Lung microvascular endothelial cell (primary cell): ENCODE measurements around the gene RNF112. TPM values are rescaled to one million over a fixed set of nuclear protein-coding genes. Genes with fewer than 3 reads are reported as not detected.
"Not testable (repeated sequence)": the region's sequence is repeated elsewhere in the genome, so short reads cannot be mapped to it uniquely, and the experiment has no call there.

Experiments
- DNase-seq, 2 donors: peaks; one replicate each; pipeline versions ENCODE4 v3.0.0 to v3.0.0-alpha.2; 2010; ENCODE audit warnings: low read depth in 2 of 2
- total RNA-seq: library from RNA; depleted of rRNA; stranded (reverse); fragments of >200 nt; gene quantifications from 2 replicates; pipeline ENCODE4 v1.2.1, GENCODE V29; 2014

The RNF112 gene
- total RNA-seq, 1 donor from 2014 or later = 0.20 TPM

DNA sequence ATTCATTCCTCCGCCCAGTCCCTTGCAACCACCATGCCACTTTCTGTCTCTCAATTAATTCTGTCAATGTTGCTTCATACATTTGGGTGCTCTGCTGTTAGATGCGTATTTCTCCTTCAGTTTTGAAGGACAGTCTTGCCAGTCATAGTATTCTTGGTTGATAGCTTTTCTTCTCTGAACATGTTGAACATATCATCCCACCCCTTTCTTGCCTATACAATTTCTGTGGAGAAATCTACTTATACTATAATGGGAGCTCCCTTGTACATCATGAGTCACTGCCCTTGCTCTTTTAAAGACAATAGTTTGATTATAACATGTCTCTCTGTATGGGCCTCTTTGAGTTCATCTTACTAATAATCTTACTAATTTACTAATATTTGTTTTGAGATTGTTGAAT is 34.1 kb downstream of the RNF112 start:
- DNase-seq = no peak

DNA sequence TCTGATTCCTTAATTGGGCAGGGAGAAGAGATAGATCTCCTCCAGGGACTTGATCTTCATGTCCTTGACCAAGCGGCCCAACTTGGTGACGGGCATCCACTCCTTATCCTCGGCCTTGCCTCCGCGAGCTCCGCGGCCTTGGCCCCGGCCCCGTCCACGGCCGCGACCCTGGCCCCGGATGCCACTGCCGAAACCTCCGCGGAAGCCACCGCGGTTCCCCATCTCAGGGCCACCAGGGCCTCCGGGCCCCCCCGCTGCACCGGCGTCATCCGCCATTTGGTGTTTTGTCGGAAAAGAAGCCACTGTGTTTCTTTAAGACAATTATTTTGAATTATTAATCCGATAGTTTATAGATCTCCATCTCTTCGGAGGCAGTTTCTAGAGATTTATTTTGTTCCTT is 35.5 kb downstream of the RNF112 start:
- DNase-seq = not testable (repeated sequence)

DNA sequence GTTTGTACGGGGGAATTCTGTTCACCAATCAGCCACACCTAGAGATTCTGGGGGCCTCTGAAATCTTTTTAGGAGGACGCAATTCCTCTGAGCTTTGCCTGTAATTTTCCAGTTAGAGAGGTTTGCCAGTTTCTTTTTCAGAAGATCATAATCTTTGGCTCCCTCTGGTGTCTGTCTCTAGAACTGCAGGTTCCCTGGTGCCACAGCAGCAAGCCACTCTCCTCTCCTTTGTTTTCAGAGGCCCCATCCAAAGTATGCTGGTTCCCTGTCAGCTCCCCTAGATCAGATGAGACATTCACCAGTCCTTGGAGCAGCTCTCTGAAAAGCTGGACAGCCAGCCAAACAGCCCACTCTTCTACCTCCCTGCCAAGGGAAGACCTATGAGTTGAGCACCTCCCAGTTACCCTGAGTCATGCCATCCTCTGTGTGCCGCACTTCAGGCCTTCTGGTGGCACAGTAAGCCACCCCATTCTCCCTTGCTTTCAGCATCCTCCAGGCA is 36.1 kb downstream of the RNF112 start:
- peak; percentile 71 to 81 for DNase-seq

DNA sequence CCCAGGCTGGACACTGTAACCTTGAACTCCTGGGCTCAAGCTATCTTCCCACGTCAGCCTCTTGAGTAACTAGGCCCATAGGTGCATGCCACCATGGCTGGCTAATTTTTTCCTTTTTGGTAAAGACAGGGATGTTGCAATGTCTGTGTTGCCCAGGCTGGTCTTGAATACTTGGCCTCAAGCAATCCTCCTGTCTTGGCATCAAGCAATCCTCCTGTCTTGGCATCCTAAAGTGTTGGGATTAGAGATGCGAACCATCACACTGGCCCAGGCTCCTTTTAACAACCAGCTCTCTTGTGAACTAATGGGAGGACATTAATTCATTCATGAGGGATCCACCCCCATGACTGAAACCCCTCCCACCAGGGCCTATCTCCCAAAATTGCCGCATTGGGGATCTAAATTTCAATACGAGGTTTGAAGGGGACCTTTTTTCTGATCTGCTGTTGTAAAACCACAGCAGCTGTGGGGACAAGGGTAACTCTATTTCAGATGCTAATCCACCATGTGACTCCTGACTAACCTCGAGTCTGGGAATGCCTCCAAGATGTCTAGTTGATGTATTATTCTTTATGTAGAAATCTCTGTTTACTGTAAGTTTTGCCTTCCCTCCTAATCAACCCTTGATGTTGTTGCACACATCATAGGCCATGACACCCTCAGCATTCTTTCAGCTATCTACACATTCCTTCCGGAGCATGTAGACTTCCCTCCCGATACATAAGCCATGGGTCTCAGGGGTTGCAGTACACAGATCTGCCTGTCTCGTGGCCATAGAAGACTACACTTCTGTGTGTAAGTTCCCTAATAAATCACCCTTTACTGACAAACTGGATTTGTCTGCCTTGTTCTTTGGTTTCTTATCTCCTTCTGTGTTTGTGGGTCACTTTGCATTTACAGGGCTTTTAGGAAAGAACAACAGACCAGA is 37.6 kb downstream of the RNF112 start:
- DNase-seq = peak; percentile 64 to 98

DNA sequence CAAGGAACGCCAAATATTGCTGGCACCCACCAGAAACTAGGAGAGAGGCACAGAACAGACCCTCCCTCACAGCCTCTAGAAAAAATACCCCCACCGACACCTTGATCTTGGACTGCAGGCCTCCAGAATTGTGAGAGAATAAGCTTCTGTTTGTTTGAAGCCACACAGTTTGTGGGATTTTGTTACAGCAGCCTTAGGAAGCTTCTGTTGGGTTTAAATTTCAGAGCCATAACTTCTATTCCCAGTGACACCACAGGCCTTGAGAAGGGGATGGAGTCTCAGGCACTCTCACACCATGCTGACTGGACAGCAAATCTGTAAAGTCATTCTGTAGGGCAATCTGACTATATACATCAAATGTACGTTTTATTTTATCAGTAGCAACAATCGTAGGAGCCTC is 38.6 kb downstream of the RNF112 start:
- no peak for DNase-seq

DNA sequence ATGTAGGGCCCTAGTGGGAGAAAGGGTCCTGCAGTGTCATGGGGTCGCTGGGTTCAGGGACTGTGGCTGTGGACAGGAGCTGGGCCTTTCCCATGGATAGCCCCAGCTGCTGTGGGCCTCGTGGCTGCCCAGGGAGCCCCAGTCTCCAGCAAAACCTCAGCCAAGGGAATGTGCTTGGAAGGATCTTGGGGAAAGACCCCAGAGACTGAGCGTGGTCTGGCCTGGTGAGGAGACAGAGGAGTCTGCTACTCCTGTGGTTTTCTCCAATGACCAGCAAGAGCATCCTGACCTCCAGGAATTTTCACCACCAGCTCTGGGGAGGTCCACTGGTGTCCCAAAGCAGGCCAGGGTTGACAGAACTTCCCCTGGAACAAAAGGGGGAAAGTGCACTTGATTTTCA is 42.3 kb downstream of the RNF112 start:
- no peak for DNase-seq

DNA sequence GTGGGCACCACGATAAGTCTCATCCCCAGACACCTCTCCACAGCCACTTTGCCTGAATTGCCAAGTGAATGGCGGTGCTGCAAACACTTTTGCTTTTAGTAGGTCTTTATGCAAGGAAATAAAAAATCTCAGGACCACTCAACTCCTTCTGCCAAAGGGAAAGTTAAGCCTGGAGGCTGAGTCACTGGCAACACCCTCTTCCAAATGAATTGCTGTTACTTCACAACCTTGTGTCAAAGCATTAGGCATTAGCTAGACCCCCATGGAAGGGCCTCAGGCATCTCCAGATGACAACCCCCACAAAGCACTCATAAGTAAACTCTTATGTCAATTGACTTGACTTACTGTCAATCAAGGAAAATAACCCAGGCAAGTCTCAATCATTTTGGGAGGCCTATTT is 43.0 kb downstream of the RNF112 start:
- DNase-seq = no peak

DNA sequence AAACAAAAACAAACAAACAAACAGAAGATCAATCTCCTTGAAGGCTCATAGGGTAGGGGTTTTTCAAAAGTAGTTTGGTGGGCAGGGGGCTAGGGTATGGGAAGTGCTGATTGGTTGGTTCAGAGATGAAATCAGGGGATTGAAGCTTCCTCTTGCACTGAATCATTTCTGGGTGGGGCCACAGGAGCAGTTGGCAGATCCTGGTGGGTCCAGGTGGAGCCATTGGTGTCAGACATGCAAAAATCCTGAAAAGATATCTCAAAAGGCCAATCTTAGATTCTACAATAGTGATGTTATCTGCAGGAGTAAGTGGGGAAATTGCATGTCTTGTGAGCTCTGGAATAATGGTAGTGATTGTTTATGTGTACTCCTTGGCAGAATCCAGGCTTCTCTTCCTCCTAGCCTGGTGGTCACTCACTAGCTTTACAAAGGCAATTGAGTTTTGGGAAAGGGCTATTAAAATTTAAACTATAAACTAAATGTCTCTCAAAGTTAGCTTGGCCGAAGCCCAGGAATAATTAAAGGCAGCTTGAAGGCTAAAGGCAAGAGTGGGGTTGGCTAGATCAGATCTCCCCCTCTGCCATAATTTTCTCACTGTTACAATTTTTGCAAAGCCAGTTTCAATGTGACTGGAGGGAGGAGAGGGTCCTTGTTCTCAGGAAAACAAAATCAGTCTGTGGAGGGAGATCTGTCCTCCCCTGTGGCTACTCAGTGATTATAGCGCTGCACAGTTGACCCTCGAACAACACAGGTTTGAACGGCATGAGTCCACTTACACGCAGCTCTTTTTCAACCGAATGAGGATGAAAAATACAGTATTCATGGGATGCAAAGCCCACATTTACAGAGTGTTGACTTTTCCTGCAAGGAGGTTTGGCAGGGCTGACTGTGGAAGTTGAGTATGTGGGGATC is 45.2 kb downstream of the RNF112 start:
- no peak for DNase-seq

DNA sequence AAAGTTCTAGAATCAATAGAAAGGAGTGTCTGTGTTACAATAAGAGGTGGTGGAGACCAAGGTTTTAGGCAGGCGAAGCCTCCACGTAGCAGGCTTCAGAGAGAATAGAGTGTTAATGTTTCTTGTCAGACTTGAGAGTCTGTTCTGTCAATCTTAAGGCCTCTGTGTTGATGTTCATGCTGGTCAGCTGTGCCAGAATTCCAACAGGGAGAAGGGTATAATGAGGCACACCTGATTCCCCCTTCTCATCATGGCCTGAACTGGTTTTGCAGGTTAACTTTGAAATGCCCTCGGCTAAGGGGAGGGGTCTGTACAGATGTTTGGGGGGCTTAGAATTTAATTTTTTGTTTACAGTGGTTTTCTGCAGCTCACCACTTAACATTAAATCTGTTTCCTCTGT is 46.0 kb downstream of the RNF112 start:
- no peak for DNase-seq

DNA sequence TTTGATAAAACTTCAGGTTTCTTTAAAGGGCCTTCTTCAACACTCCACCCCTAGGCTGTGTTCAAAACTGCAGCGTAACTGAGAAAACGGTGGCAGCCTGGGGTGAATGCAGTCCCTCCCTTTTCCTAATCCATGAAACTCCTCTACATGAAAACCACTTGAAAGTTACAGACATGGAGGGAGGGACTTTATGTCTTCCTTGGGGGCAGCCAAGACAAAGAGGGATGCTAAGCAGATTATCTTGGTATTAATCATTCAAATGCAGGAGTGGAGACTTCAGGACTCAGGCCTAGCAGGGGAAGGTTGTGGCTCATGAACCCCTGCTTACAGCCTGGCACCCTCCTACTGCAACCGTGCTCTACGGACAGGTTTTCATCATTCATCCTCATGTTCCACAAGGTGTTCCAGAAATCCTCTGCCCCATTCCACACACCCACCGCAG is 46.8 kb downstream of the RNF112 start:
- DNase-seq = no peak

DNA sequence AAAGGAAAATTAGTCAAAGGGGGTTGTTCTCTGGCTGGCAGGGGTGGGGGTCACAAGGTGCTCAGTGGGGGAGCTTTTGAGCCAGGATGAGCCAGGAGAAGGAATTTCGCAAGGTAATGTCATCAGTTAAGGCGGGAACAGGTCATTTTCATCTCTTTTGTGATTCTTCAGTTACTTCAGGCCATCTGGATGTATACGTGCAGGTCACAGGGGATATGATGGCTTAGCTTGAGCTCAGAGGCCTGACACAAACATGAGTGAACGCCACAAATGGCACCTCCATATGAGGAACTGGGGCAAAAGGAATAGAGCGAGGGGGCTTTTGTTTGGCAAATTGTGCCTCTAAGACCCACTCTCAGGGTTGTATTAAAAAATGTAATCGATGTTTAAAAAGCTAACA is 47.4 kb downstream of the RNF112 start:
- not testable (repeated sequence) for DNase-seq

DNA sequence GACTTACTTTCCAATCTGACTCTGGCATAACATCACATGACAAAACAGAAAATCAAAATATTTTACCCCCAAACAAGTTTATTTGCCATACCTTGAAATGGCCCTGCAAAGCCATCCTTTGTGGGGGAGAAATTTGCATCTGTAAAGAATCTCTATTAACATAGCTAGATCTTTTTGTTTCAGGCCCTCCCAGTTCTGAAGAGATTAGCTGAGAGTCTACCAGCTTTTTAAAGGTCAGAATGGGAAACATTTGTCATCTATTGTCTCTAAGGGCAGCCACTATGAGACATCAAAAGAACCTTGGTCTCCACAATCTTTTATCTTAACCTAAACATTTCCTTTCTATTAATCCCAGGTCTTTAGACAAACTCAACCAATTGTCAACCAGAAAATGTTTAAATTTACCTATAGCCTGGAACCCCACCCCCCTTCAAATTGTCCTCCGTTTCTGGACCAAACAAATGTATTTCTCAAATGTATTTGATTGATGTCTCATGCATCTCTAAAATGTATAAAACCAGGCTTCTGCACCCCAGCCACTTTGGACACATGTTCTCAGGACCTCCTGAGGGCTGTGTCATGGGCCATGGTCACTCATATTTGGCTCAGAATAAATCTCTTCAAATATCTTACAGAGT is 48.1 kb downstream of the RNF112 start:
- DNase-seq = not testable (repeated sequence)

DNA sequence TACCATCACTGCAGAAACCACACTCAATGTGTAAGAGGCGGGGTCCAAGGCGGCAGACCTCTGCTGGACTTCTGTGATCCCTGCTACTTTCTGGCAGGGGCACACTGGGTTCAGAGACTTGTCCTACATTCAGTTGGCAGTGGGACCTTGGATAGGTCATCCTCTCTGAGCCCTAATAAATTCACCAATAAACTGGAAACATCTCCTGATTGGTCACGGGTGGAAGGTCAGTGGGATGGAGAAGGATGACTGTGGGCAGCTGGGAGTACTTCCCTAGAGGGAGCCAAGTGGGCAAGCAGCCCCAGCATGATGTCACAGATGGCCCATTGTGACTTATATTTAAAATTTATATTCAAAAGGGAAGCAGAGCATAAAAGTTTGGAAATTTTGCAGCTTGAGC is 49.7 kb downstream of the RNF112 start:
- peak in 1 of 2 donors; percentile 41 for DNase-seq

DNA sequence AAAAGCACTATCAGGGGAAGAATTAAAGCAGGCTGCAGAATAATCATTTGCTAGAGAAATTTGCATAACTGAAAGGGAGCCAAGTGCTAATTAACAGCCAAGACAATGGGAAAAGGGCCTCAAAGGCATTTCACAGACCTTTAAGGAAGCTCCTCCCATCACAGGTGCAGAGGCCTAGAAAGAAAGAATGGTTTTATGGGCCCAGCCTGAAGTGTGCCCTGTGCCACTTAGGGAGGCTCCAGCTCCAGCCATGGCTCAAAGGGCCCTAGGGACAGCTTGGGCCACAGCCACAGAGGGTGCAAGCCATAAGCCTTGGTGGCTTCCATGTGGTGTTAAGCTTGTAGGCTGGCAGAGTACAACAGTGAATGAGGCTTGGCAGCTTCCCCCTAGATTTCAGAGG is 50.1 kb downstream of the RNF112 start:
- DNase-seq = no peak

DNA sequence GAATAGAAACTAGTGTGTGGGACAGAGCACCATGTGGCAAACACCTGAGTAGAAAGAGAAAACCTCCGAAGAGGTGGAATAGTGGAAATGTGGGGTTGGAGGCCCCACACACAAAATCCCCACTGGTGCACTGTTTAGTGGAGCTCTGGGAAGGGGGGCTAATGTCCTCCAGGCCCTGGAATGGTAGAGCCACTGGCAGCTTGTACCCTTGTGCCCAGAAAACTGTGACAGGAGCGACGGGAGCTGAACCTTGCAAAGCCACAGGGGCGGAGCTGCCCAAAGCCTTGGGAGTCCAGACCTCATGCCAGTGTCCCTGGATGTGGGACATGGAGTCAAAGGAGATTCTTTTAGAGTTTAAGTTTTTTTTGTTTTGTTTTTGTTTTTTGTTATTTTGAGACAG is 50.6 kb downstream of the RNF112 start:
- no peak for DNase-seq

DNA sequence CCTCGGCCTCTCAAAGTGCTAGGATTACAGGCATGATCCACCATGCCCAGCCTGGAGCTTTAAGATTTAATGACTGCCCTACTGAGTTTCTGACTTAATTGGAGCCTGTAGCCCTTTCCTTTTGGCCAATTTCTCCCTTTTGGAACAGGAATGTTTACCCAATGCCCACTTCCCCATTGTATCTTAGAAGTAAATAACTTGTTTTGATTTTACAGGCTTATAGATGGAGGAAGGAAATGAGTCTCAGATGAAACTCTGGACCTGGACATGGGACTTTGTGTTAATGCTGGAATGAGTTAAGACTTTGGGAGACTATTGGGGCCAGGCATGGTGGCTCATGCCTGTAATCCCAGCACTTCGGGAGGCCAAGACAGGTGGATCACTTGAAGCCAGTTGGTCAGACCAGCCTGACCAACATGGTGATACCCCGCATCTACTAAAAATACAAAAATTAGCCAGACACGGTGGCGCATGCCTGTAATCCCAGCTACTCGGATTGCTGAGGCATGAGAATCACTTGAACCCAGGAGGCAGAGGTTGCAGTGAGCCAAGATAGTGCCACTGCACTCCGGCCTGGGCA is 51.5 kb downstream of the RNF112 start:
- peak in 1 of 2 donors; percentile 19 for DNase-seq

DNA sequence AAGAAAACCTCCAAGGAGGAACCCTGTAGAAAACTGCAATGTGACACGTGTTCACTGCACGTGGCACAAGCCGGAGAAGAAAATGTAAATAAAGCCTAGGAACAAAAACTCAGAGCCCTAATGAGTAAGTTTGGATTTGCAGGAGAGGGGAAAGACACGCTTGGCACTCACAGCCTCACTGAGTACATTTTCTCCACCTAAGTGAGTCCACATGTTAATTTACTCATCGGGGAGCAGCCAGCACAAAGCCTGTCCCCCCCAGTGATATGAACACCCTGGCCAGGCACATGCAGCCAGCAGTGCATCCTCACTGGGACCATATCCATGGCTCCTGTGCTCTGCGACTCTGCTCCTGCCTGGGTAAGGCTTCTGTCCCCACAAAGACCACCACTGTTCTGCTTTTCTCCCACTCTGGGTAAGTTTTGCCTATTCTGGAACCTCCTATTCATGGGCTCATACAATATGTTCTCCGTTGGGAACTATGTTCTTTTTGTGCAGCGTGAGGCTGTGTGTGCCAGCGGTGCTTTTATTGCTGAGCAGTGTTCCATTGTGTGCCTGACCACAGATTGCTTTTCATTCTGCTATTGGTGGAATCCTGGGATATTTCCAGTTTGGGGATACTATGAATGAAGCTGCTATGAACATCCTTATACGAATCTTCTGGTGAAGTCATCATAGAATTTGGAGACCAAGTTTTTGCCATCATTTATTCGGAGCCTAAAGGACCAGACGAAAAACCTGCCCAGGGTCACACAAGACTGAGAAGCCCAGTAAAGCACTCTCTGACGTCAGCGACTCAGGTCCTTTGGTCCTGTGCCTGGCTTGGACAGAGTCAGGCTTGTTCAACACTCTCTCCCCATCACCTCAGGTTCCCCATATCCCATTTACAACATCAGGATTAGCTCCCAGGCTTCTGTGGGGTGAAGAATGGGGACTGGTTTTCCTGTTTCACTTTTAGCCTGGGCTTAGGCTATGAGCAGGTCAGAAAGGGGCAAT is 53.3 kb downstream of the RNF112 start:
- DNase-seq = no peak
